DOHH2 (cell line): Measurements from ENCODE around the gene C1QL3.

Source experiments
- H3F3A ChIP-seq: fragments of 200-600 bp; sonication (generic), shearing (Covaris generic); 2 replicates; pipeline ENCODE4 v1.6.0; 2016; ENCODE audit warnings: antibody characterized with exemption, mild to moderate bottlenecking; ENCODE audit not compliant: control insufficient read depth, insufficient read depth
- H3K27ac ChIP-seq: fragments of 200-600 bp; sonication (generic); 2 replicates; pipeline ENCODE4 v1.5.1; 2014; ENCODE audit warnings: low read depth, mild to moderate bottlenecking, low read length, moderate library complexity
- H3K27me3 ChIP-seq: fragments of 200-600 bp; sonication (generic); 2 replicates; pipeline ENCODE4 v1.6.1; 2014; ENCODE audit warnings: mild to moderate bottlenecking, low read length, mixed read lengths; ENCODE audit not compliant: control insufficient read depth
- H3K36me3 ChIP-seq: fragments of 200-600 bp; sonication (generic); 2 replicates; pipeline ENCODE4 v1.6.1; 2014; ENCODE audit warnings: mild to moderate bottlenecking, low read length, moderate library complexity, mixed read lengths; ENCODE audit not compliant: control insufficient read depth
- H3K4me1 ChIP-seq: fragments of 200-600 bp; sonication (generic); 2 replicates; pipeline ENCODE4 v1.6.1; 2014; ENCODE audit warnings: mild to moderate bottlenecking, low read length, mixed read lengths; ENCODE audit not compliant: control insufficient read depth
- H3K4me2 ChIP-seq: fragments of 200-600 bp; sonication (generic); 2 replicates; pipeline ENCODE4 v1.6.0; 2014; ENCODE audit warnings: mild to moderate bottlenecking, low read length, moderate library complexity
- H3K4me3 ChIP-seq: fragments of 200-600 bp; sonication (generic); 2 replicates; pipeline ENCODE4 v1.5.1; 2014; ENCODE audit warnings: mild to moderate bottlenecking, low read length, mixed read lengths
- H3K79me2 ChIP-seq: fragments of 200-600 bp; sonication (generic); 2 replicates; pipeline ENCODE4 v1.6.1; 2014; ENCODE audit warnings: mild to moderate bottlenecking, low read length, mixed read lengths; ENCODE audit not compliant: control insufficient read depth
- H3K9me2 ChIP-seq: fragments of 200-600 bp; sonication (generic); replicated peaks from 2 replicates; pipeline ENCODE4 v1.6.1; 2014; ENCODE audit warnings: mild to moderate bottlenecking, low read length, mixed read lengths; ENCODE audit not compliant: control insufficient read depth
- H3K9me3 ChIP-seq: fragments of 200-600 bp; sonication (generic); 2 replicates; pipeline ENCODE4 v1.6.1; 2014; ENCODE audit warnings: antibody characterized with exemption, low read length, mixed read lengths; ENCODE audit not compliant: control insufficient read depth, insufficient read depth
- H4K20me1 ChIP-seq: fragments of 200-600 bp; sonication (generic); 2 replicates; pipeline ENCODE4 v1.6.0; 2014; ENCODE audit warnings: low read depth, mild to moderate bottlenecking, antibody characterized with exemption, low read length, moderate library complexity; ENCODE audit not compliant: control insufficient read depth, insufficient read depth
- EZH2phosphoT487 ChIP-seq: fragments of 200-600 bp; sonication (generic); IDR thresholded peaks from 2 replicates; pipeline ENCODE4 v1.6.1; 2017; ENCODE audit warnings: borderline replicate concordance, mild to moderate bottlenecking, antibody characterized with exemption, low read length, moderate library complexity, mixed read lengths
- TF ChIP-seq, protein P1 (sequence below): fragments of 200-600 bp; sonication (generic); IDR thresholded peaks from one replicate; pipeline ENCODE4 v1.5.1; 2014; ENCODE audit warnings: antibody characterized with exemption, mild to moderate bottlenecking, low read depth, low read length; ENCODE audit not compliant: poor library complexity, severe bottlenecking

C1QL3 gene

DNA sequence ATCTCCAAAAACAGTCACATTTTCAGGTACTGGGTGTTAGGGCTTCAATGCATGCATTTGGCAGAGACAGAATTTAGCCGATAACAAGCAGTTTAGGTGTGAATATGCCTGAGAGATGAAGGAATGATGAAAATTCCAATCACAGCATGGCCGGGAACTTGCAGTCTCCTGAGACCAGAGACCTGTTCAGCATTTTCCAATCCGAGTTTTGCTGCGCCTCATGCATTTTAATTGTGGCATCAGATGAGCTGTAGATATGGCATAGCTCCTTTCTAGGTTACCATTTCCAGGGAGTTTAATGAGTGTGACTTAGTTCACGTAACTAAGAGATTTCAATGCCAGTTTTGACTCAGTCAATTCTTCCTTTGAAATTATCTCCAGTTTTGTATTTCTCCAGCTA is 14.5 kb upstream of the C1QL3 start:
- Histone ChIP-seq H3K79me2 (no peaks in the 10 kb centered on the region), H3K4me3 (no peak overlapping the region), H3K27me3 (no peaks in the 10 kb centered on the region), H3K36me3 (no peaks in the 10 kb centered on the region), H4K20me1 (no peaks in the 10 kb centered on the region), H3K4me1 (no peaks in the 10 kb centered on the region), H3K4me2 (no peak overlapping the region), H3K27ac (no peak overlapping the region), H3K9me2 (no peaks in the 10 kb centered on the region), H3F3A (no peaks in the 10 kb centered on the region), H3K9me3 (no peaks in the 10 kb centered on the region)
- no peak for TF ChIP-seq EZH2phosphoT487
- TF ChIP-seq, protein P1, sequence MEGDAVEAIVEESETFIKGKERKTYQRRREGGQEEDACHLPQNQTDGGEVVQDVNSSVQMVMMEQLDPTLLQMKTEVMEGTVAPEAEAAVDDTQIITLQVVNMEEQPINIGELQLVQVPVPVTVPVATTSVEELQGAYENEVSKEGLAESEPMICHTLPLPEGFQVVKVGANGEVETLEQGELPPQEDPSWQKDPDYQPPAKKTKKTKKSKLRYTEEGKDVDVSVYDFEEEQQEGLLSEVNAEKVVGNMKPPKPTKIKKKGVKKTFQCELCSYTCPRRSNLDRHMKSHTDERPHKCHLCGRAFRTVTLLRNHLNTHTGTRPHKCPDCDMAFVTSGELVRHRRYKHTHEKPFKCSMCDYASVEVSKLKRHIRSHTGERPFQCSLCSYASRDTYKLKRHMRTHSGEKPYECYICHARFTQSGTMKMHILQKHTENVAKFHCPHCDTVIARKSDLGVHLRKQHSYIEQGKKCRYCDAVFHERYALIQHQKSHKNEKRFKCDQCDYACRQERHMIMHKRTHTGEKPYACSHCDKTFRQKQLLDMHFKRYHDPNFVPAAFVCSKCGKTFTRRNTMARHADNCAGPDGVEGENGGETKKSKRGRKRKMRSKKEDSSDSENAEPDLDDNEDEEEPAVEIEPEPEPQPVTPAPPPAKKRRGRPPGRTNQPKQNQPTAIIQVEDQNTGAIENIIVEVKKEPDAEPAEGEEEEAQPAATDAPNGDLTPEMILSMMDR, result no peak

GRCh38 chr10:16529853-16530252 is 8.2 kb upstream of the C1QL3 start:
- Histone ChIP-seq H3K9me2 (no peaks in the 10 kb centered on the region), H3K9me3 (no peaks in the 10 kb centered on the region), H4K20me1 (no peaks in the 10 kb centered on the region), H3K4me2 (no peak overlapping the region), H3F3A (no peaks in the 10 kb centered on the region), H3K4me1 (no peaks in the 10 kb centered on the region), H3K36me3 (no peaks in the 10 kb centered on the region), H3K4me3 (no peak overlapping the region), H3K79me2 (no peaks in the 10 kb centered on the region), H3K27me3 (no peaks in the 10 kb centered on the region), H3K27ac (no peak overlapping the region)
- no peak for TF ChIP-seq EZH2phosphoT487
- TF ChIP-seq, protein P1, result no peak

DNA sequence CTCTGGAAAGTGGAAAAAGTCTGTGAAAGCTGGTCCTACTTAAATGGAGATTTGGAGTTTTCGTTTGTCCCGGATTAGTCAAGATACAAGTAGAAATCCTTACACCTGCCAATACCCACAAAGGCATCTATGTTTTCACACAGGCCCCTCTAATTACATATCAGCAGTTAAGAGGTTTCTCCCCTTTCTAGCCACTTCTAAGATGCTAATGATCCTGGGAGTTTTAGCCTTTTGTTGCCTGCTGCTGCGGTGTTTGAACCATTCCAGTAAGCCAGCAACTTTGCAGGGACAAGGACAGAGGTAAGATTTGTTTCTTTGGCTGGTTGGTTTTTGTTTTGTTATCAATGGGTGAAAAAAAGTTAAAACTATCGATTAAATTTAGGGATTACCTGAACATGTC is 5.8 kb upstream of the C1QL3 start:
- no peaks in the 10 kb centered on the region for H3K79me2 ChIP-seq
- TF ChIP-seq, protein P1, result no peak
- no peak for TF ChIP-seq EZH2phosphoT487

GRCh38 chr10:16520900-16521299 is 779 bp downstream of the C1QL3 start:
- peaks cover 23% of the 10 kb centered on the region for H3K27me3 ChIP-seq
- no peaks in the 10 kb centered on the region for H3K9me3 ChIP-seq
- H3K4me2 ChIP-seq, result peak overlapping the region; percentile 42
- no peak overlapping the region for H3K27ac ChIP-seq
- peak; percentile 26; the same call in 1 of the 2 replicates for TF ChIP-seq EZH2phosphoT487
- TF ChIP-seq, protein P1, result no peak
- no peaks in the 10 kb centered on the region for H3K4me1 ChIP-seq
- no peaks in the 10 kb centered on the region for H3F3A ChIP-seq
- no peaks in the 10 kb centered on the region for H3K79me2 ChIP-seq
- no peaks in the 10 kb centered on the region for H3K9me2 ChIP-seq
- no peak overlapping the region for H3K4me3 ChIP-seq
- no peaks in the 10 kb centered on the region for H4K20me1 ChIP-seq
- H3K36me3 ChIP-seq, result no peaks in the 10 kb centered on the region

More for the DNA sequence above, 5.8 kb upstream of the C1QL3 start:
- Histone ChIP-seq H3K4me3 (no peak overlapping the region), H3K27ac (no peak overlapping the region), H3F3A (no peaks in the 10 kb centered on the region), H3K27me3 (peaks cover 6% of the 10 kb centered on the region), H3K9me2 (no peaks in the 10 kb centered on the region), H3K4me1 (no peaks in the 10 kb centered on the region), H3K9me3 (no peaks in the 10 kb centered on the region), H4K20me1 (no peaks in the 10 kb centered on the region), H3K36me3 (no peaks in the 10 kb centered on the region), H3K4me2 (no peak overlapping the region)
